KOPT-K1 (cell line): ENCODE results near the gene TAF11L14.
"Not testable (repeated sequence)": the region's sequence is repeated elsewhere in the genome, so short reads cannot be mapped to it uniquely, and the experiment has no call there.

Source experiments
- H3K27ac ChIP-seq: fragments of 200-600 bp; sonication (generic); 2 replicates; pipeline ENCODE4 v1.5.1; 2016; ENCODE audit warnings: antibody characterized with exemption, mild to moderate bottlenecking, low read depth, low read length; ENCODE audit not compliant: poor library complexity, severe bottlenecking
- H3K36me3 ChIP-seq: fragments of 200-600 bp; sonication (generic); 2 replicates; pipeline ENCODE4 v1.5.1; 2017; ENCODE audit warnings: antibody characterized with exemption, mild to moderate bottlenecking, low read length, moderate library complexity; ENCODE audit not compliant: insufficient read depth
- H3K9me3 ChIP-seq: fragments of 200-600 bp; sonication (generic); 2 replicates; pipeline ENCODE4 v1.5.1; 2017; ENCODE audit warnings: antibody characterized with exemption, low read length, mild to moderate bottlenecking; ENCODE audit not compliant: insufficient read depth, poor library complexity, severe bottlenecking

The TAF11L14 gene

GRCh38 chr5:17655201-17655759 lies 21.0 kb downstream of the TAF11L14 start:
- H3K9me3 ChIP-seq, H3K27ac ChIP-seq, H3K36me3 ChIP-seq: not testable (repeated sequence)

- H3K9me3 ChIP-seq: no peaks in the 10 kb centered on the region
- H3K36me3 ChIP-seq: no peaks in the 10 kb centered on the region
- H3K27ac ChIP-seq: no peak overlapping the region
These were observed 21.7 kb downstream of the TAF11L14 start for GRCh38 chr5:17655921-17656320.

GRCh38 chr5:17663182-17663581 lies 28.9 kb downstream of the TAF11L14 start:
- Histone ChIP-seq H3K9me3 (no peaks in the 10 kb centered on the region), H3K36me3 (no peaks in the 10 kb centered on the region), H3K27ac (no peak overlapping the region)

GRCh38 chr5:17665836-17666235 lies 31.6 kb downstream of the TAF11L14 start:
- no peak overlapping the region for H3K27ac ChIP-seq
- no peaks in the 10 kb centered on the region for H3K36me3 ChIP-seq
- peaks cover 3% of the 10 kb centered on the region for H3K9me3 ChIP-seq

GRCh38 chr5:17666726-17667235 lies 32.5 kb downstream of the TAF11L14 start:
- Histone ChIP-seq H3K27ac (no peak overlapping the region), H3K9me3 (peaks cover 6% of the 10 kb centered on the region)

GRCh38 chr5:17670353-17670752 lies 36.1 kb downstream of the TAF11L14 start:
- Histone ChIP-seq H3K36me3 (no peaks in the 10 kb centered on the region), H3K9me3 (peaks cover 6% of the 10 kb centered on the region), H3K27ac (no peak overlapping the region)

More at GRCh38 chr5:17666726-17667235, 32.5 kb downstream of the TAF11L14 start:
- H3K36me3 ChIP-seq: no peaks in the 10 kb centered on the region

- H3K27ac ChIP-seq: no peak overlapping the region
- H3K9me3 ChIP-seq: no peaks in the 10 kb centered on the region
- H3K36me3 ChIP-seq: no peaks in the 10 kb centered on the region
These were observed 44.6 kb downstream of the TAF11L14 start for GRCh38 chr5:17678751-17679324.

- Histone ChIP-seq H3K27ac (no peak overlapping the region), H3K9me3 (no peaks in the 10 kb centered on the region), H3K36me3 (no peaks in the 10 kb centered on the region)
These were observed 45.4 kb downstream of the TAF11L14 start for GRCh38 chr5:17679597-17680203.

- no peaks in the 10 kb centered on the region for H3K36me3 ChIP-seq
- H3K9me3 ChIP-seq: no peaks in the 10 kb centered on the region
- no peak overlapping the region for H3K27ac ChIP-seq
These were observed 46.5 kb downstream of the TAF11L14 start for GRCh38 chr5:17680737-17681136.
